Measurements from ENCODE around the gene CUL7.

CUL7 gene

GRCh38 chr6:43093436-43094289 lies 40.0 kb upstream of the CUL7 start:
- ChIA-PET POLR2A (no interaction called here), CTCF (interaction anchor here (0.9 kb wide), 1 partner anchor 50 kb away, joined by 3 read pairs; no protein-coding TSS in a partner anchor)
- no peak for DNase-seq (ENCODE audit: extremely low spot score)
- TF ChIP-seq CTCF (IDR thresholded peaks at IDR 0.05; ENCODE audit: control extremely low read depth, extremely low read depth, low read depth, missing control alignments) = no peak

- DNase-seq (ENCODE audit: extremely low spot score) = no peak
- TF ChIP-seq CTCF (IDR thresholded peaks at IDR 0.05; ENCODE audit: control extremely low read depth, extremely low read depth, low read depth, missing control alignments) = no peak
- ChIA-PET CTCF (interaction anchor here (0.9 kb wide), 1 partner anchor 51 kb away, joined by 3 read pairs; no protein-coding TSS in a partner anchor), POLR2A (interaction anchor here (0.6 kb wide), 1 partner anchor 8 kb away, joined by 5 read pairs; no protein-coding TSS in a partner anchor)
Observed at GRCh38 chr6:43092635-43093034, 39.0 kb upstream of the CUL7 start.

GRCh38 chr6:43091436-43091991 lies 37.9 kb upstream of the CUL7 start:
- no peak for DNase-seq (ENCODE audit: extremely low spot score)
- TF ChIP-seq CTCF (IDR thresholded peaks at IDR 0.05; ENCODE audit: control extremely low read depth, extremely low read depth, low read depth, missing control alignments) = no peak
- POLR2A ChIA-PET = no interaction called here
- CTCF ChIA-PET = no interaction called here

- CTCF ChIA-PET = no interaction called here
- POLR2A ChIA-PET = interaction anchor here (0.6 kb wide), 2 partner anchors 12 to 387 kb away, joined by 3 to 5 read pairs; no protein-coding TSS in a partner anchor
- DNase-seq (ENCODE audit: extremely low spot score) = no peak
- TF ChIP-seq CTCF (IDR thresholded peaks at IDR 0.05; ENCODE audit: control extremely low read depth, extremely low read depth, low read depth, missing control alignments) = no peak
Observed at GRCh38 chr6:43091020-43091419, 37.4 kb upstream of the CUL7 start.

GRCh38 chr6:43090559-43090956 lies 36.9 kb upstream of the CUL7 start:
- no peak for TF ChIP-seq CTCF (IDR thresholded peaks at IDR 0.05; ENCODE audit: control extremely low read depth, extremely low read depth, low read depth, missing control alignments)
- ChIA-PET CTCF (no interaction called here), POLR2A (interaction anchor here (0.6 kb wide), 2 partner anchors 11 to 387 kb away, joined by 3 to 5 read pairs; no protein-coding TSS in a partner anchor)
- no peak for DNase-seq (ENCODE audit: extremely low spot score)

- TF ChIP-seq CTCF (IDR thresholded peaks at IDR 0.05; ENCODE audit: control extremely low read depth, extremely low read depth, low read depth, missing control alignments) = no peak
- POLR2A ChIA-PET = no interaction called here
- CTCF ChIA-PET = interaction anchor here (1.3 kb wide), 1 partner anchor 54 kb away, joined by 3 read pairs; no protein-coding TSS in a partner anchor
- DNase-seq (ENCODE audit: extremely low spot score) = no peak
Observed at GRCh38 chr6:43089874-43090558, 36.4 kb upstream of the CUL7 start.
